RWPE2 (cell line): ENCODE data around the gene OXA1L.

ENCODE experiments used
- ATAC-seq: fragments of 200-7000 bp; cut with Tn5 transposase; 3 replicates; pipeline ENCODE4 v1.9.1; 2021; ENCODE audit warnings: low read depth
- DNase-seq: peaks from one replicate; pipeline ENCODE4 v3.0.0-alpha.2; 2020; ENCODE audit warnings: low spot score
- H3K27ac ChIP-seq: fragments of 450-650 bp; 2 replicates; pipeline ENCODE4 v1.5.1; 2017; ENCODE audit warnings: mild to moderate bottlenecking; ENCODE audit not compliant: poor library complexity, severe bottlenecking
- H3K27me3 ChIP-seq: fragments of 250-450 bp; sonication (Bioruptor Pico); 2 replicates; pipeline ENCODE4 v1.5.1; 2021; ENCODE audit warnings: mild to moderate bottlenecking, moderate library complexity; ENCODE audit not compliant: insufficient read depth, poor library complexity, severe bottlenecking
- H3K36me3 ChIP-seq: fragments of 250-450 bp; sonication (Bioruptor Pico); 2 replicates; pipeline ENCODE4 v1.5.1; 2020; ENCODE audit warnings: low read depth, mild to moderate bottlenecking, moderate library complexity
- H3K4me1 ChIP-seq: fragments of 250-450 bp; sonication (Bioruptor Pico); 2 replicates; pipeline ENCODE4 v1.5.1; 2021; ENCODE audit warnings: mild to moderate bottlenecking, moderate library complexity; ENCODE audit not compliant: insufficient read depth, poor library complexity, severe bottlenecking
- H3K4me3 ChIP-seq: fragments of 250-450 bp; sonication (Bioruptor Pico); 2 replicates; pipeline ENCODE4 v1.5.1; 2021; ENCODE audit warnings: mild to moderate bottlenecking, moderate library complexity; ENCODE audit not compliant: severe bottlenecking
- H3K9me3 ChIP-seq: fragments of 250-450 bp; sonication (Bioruptor Pico); 2 replicates; pipeline ENCODE4 v1.5.1; 2021; ENCODE audit warnings: mild to moderate bottlenecking, moderate library complexity; ENCODE audit not compliant: severe bottlenecking
- TF ChIP-seq, protein P1 (sequence below): fragments of 450-650 bp; IDR thresholded peaks from one replicate; pipeline ENCODE4 v1.5.1; 2017; ENCODE audit warnings: mild to moderate bottlenecking, moderate library complexity; ENCODE audit not compliant: poor library complexity, severe bottlenecking

OXA1L gene

GRCh38 chr14:22811722-22812121 is 45.2 kb downstream of the OXA1L start:
- ATAC-seq: no peak
- Histone ChIP-seq H3K27ac (no peak overlapping the region), H3K4me3 (no peak overlapping the region), H3K9me3 (no peaks in the 10 kb centered on the region), H3K4me1 (peaks cover 23% of the 10 kb centered on the region), H3K36me3 (no peaks in the 10 kb centered on the region), H3K27me3 (no peaks in the 10 kb centered on the region)
- TF ChIP-seq, protein P1, sequence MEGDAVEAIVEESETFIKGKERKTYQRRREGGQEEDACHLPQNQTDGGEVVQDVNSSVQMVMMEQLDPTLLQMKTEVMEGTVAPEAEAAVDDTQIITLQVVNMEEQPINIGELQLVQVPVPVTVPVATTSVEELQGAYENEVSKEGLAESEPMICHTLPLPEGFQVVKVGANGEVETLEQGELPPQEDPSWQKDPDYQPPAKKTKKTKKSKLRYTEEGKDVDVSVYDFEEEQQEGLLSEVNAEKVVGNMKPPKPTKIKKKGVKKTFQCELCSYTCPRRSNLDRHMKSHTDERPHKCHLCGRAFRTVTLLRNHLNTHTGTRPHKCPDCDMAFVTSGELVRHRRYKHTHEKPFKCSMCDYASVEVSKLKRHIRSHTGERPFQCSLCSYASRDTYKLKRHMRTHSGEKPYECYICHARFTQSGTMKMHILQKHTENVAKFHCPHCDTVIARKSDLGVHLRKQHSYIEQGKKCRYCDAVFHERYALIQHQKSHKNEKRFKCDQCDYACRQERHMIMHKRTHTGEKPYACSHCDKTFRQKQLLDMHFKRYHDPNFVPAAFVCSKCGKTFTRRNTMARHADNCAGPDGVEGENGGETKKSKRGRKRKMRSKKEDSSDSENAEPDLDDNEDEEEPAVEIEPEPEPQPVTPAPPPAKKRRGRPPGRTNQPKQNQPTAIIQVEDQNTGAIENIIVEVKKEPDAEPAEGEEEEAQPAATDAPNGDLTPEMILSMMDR: no peak
- DNase-seq: no peak

GRCh38 chr14:22812744-22813143 is 46.3 kb downstream of the OXA1L start:
- Histone ChIP-seq H3K9me3 (no peaks in the 10 kb centered on the region), H3K4me1 (peaks cover 15% of the 10 kb centered on the region), H3K4me3 (no peak overlapping the region), H3K27ac (no peak overlapping the region), H3K27me3 (no peaks in the 10 kb centered on the region), H3K36me3 (no peaks in the 10 kb centered on the region)
- TF ChIP-seq, protein P1: no peak
- DNase-seq (no peak), ATAC-seq (no peak)

- H3K27ac ChIP-seq: no peak overlapping the region
- no peak overlapping the region for H3K4me3 ChIP-seq
- no peaks in the 10 kb centered on the region for H3K27me3 ChIP-seq
- DNase-seq: no peak
- TF ChIP-seq, protein P1: no peak
- H3K9me3 ChIP-seq: no peaks in the 10 kb centered on the region
- no peaks in the 10 kb centered on the region for H3K36me3 ChIP-seq
- H3K4me1 ChIP-seq: peaks cover 11% of the 10 kb centered on the region
- no peak for ATAC-seq
These were observed 46.7 kb downstream of the OXA1L start for GRCh38 chr14:22813145-22813544.

DNA sequence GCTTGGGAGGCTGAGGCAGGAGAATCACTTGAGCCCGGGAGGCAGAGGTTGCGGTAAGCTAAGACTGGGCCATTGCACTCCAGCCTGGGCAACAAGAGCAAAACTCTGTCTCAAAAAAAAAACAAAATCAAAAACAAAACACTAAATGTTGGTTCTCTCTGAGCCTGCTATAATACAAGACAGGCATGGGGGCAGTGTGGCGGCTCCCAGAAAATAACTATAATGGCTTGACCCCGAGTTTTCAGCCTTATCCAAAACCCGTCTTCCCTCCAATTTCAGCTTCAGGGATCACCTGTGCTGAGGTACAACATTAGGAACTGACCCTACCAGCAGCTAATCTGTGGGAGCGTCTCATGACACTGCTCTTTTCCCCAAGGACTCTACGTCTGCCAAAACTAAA is 47.9 kb downstream of the OXA1L start:
- ATAC-seq (no peak), DNase-seq (no peak)
- Histone ChIP-seq H3K9me3 (no peaks in the 10 kb centered on the region), H3K4me1 (peaks cover 6% of the 10 kb centered on the region), H3K4me3 (no peak overlapping the region), H3K27me3 (no peaks in the 10 kb centered on the region), H3K27ac (no peak overlapping the region), H3K36me3 (no peaks in the 10 kb centered on the region)
- TF ChIP-seq, protein P1: no peak

- Histone ChIP-seq H3K27ac (no peak within 1 kb of the TSS), H3K4me1 (peaks cover 9% of the 10 kb centered on the region), H3K27me3 (no peaks in the 10 kb centered on the region), H3K4me3 (no peak within 1 kb of the TSS), H3K9me3 (no peaks in the 10 kb centered on the region), H3K36me3 (no peaks in the 10 kb centered on the region)
- ATAC-seq: no peak
- no peak for DNase-seq
- TF ChIP-seq, protein P1: no peak
These were observed 48.6 kb downstream of the OXA1L start, which contains the start of gene SLC7A7 for GRCh38 chr14:22814941-22815713. Gene SLC7A7, minus strand, starts transcription at chr14:22815435. Its CDS starts 2,037 bp downstream, at chr14:22813398.
